ENCODE measurements around the gene CASP3.

DNA sequence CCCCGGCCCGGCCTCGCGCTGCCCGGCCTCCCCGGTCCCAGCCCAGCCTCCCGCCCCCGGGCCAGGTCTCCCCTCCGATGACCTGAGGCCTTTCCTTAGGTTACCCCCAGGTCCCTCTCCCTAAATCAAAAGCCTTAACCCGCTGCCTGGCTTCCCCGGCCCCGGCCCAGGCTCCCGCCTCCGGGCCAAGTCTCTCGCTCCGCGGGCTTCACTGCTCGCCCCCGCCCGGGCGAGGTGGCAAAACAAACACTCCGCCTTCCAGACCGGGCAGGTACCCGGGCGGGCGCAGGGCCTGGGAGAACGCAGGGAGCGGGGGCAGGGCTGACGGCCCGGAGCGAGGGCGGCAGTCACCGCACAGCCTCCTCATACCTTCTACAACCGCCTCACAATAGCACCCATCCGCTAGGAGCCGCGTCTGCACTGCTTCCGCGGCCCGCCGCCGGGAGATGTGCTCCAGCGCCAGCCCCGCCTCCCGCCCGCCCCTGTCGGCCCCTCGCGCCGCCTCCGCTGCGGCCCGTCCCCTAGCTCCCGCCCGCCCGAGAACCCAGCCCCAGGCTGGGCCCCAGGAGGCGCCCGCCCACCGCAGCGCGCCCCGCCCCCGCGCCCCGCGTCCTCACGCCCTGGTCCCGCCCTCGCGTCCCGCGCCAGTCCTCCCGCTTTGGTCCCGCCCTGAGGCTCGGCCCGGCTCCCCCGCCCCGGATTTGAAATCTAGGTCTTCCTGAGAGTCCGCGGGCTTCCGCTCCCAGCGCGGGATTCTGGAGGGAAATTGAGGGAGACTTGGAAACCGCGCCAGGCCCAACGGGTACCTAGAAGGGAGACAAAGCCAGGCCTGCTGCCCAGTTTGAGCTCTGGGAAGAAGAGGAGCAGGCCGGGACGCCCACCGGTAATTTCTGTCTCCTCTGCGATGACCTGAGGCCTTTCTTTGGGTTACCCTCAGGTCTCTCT, at the start of gene CASP3, which contains the start of gene PRIMPOL:
- TF ChIP-seq, protein P1, sequence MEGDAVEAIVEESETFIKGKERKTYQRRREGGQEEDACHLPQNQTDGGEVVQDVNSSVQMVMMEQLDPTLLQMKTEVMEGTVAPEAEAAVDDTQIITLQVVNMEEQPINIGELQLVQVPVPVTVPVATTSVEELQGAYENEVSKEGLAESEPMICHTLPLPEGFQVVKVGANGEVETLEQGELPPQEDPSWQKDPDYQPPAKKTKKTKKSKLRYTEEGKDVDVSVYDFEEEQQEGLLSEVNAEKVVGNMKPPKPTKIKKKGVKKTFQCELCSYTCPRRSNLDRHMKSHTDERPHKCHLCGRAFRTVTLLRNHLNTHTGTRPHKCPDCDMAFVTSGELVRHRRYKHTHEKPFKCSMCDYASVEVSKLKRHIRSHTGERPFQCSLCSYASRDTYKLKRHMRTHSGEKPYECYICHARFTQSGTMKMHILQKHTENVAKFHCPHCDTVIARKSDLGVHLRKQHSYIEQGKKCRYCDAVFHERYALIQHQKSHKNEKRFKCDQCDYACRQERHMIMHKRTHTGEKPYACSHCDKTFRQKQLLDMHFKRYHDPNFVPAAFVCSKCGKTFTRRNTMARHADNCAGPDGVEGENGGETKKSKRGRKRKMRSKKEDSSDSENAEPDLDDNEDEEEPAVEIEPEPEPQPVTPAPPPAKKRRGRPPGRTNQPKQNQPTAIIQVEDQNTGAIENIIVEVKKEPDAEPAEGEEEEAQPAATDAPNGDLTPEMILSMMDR (IDR thresholded peaks at IDR 0.05) = peak in 3 of 6 experiments; percentile 5 to 37 (median 10)
- TF ChIP-seq POLR2A (IDR thresholded peaks at IDR 0.05) = peak; percentile 95 to 97

All from adrenal gland (tissue), 5 donors.